ENCODE data around the gene OXSR1. TPM values are rescaled to one million over a fixed set of nuclear protein-coding genes. Genes with fewer than 3 reads are reported as not detected.

Gene OXSR1
- total and polyA plus RNA-seq, 8 donors, result 26.4 to 53.9 (median 43.0) TPM

DNA sequence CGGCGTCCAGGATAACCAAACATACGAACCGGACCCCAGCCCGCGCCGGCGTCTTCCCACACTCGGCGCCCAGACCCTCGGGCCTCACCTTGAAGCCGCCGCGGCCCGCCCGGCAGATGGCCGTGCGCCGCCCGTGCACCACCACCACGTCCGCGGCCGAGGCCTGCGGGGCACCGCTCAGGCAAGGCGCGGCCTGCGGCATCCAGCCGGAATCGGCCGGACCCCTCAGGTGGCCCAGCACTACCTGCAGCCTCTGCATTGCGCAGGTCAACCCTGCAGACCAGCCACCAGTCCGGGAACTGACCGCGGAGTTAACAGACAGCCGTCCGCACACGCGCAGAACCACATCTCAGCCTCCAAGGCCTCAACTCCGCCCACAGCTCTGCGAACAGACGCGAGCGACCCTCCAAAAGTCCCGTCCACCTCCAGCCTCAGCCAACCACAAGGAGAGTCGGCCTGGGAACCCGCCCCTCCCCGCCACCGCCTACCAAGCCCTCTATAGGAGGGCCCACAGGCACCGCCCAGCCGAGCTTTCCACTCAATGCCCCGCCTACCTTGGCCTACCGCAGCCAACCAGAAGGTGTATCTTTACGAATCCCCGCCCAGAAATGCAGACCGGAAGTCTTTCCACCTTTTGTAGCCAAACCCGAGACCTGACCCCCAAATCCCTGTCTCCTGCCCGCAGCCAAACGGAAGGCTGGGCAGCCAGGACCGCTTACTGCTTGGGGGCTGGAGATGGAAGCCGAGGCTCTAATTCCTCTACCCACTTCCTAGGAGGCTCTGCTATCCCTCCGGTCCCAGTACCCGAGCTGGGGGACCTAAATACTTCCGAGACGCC, 28.3 kb upstream of the OXSR1 start, which contains the start of gene ACAA1:
ACAA1 (minus strand) TSS at position 351 of the 838 bp plus-strand sequence; CDS start at position 259, 92 bp downstream.
- no peaks in the 10 kb centered on the region for H3K9me3 ChIP-seq
- H3K27ac ChIP-seq, result peak within 1 kb of the TSS; percentile 96 to 98
- H3K27me3 ChIP-seq, result no peaks in the 10 kb centered on the region
- H3K36me3 ChIP-seq, result peaks cover 0 to 42% of the 10 kb centered on the region in 2 donors
- ATAC-seq, result peak; percentile 93
- peaks cover 34 to 71% of the 10 kb centered on the region in 2 donors for H3K4me1 ChIP-seq
- peak; percentile 97 to 100 (median 99) for DNase-seq
- intact Hi-C loops (cut with DNase I), result loop anchor here in 1 of 2 donors (10.0 kb wide), 1 partner anchor 88 kb away; no protein-coding TSS in a partner anchor
- TF ChIP-seq, protein P1, sequence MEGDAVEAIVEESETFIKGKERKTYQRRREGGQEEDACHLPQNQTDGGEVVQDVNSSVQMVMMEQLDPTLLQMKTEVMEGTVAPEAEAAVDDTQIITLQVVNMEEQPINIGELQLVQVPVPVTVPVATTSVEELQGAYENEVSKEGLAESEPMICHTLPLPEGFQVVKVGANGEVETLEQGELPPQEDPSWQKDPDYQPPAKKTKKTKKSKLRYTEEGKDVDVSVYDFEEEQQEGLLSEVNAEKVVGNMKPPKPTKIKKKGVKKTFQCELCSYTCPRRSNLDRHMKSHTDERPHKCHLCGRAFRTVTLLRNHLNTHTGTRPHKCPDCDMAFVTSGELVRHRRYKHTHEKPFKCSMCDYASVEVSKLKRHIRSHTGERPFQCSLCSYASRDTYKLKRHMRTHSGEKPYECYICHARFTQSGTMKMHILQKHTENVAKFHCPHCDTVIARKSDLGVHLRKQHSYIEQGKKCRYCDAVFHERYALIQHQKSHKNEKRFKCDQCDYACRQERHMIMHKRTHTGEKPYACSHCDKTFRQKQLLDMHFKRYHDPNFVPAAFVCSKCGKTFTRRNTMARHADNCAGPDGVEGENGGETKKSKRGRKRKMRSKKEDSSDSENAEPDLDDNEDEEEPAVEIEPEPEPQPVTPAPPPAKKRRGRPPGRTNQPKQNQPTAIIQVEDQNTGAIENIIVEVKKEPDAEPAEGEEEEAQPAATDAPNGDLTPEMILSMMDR (IDR thresholded peaks at IDR 0.05), result peak in 1 of 2 donors; percentile 17
- peak within 1 kb of the TSS; percentile 89 to 97 for H3K4me3 ChIP-seq

DNA sequence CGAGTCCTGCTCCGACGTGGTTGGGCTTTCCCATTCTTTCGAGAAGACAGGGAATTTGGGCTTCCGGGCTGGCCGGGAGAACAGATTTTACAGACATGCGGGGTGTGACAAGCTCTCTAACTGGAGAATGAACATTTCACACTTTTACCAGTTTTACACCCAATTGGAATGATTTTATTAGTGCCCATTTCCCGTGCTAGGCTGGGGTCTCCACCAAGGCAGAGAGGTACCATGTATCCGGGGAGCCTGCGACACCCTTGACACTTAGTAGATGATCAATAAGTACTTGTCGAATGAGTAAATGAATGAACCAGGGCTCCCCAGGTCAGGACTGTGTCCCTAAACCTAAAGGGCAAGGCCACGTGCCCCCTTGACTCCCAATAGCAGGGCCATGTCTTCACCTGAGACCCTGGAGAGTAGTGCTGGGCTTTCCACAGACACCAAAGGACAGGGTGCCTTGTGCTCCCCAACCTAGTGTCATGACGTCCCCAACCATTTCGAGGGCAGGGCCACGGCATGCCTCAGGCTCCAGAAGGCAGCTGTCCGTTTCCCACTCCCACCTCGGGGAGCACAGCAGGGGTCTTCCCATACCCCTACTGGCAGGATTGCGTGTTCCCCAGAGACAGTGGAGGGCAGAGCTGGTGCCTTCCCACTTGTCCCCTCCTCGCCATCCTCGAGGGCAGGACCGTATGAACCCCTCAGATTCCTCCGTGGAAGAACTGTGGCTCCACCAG, 27.6 kb upstream of the OXSR1 start:
- ATAC-seq, result peak; percentile 5
- H3K4me1 ChIP-seq, result peaks cover 34 to 63% of the 10 kb centered on the region in 2 donors
- peak overlapping the region; percentile 96 to 98 for H3K27ac ChIP-seq
- H3K9me3 ChIP-seq, result no peaks in the 10 kb centered on the region
- intact Hi-C loops (cut with DNase I), result loop anchor here in 1 of 2 donors (10.0 kb wide), 1 partner anchor 87 kb away; no protein-coding TSS in a partner anchor
- no peaks in the 10 kb centered on the region for H3K27me3 ChIP-seq
- TF ChIP-seq, protein P1 (IDR thresholded peaks at IDR 0.05), result no peak
- peaks cover 0 to 42% of the 10 kb centered on the region in 2 donors for H3K36me3 ChIP-seq
- peak in 3 of 4 donors; percentile 21 to 53 (median 22) for DNase-seq
- H3K4me3 ChIP-seq, result peak overlapping the region; percentile 89 to 97

DNA sequence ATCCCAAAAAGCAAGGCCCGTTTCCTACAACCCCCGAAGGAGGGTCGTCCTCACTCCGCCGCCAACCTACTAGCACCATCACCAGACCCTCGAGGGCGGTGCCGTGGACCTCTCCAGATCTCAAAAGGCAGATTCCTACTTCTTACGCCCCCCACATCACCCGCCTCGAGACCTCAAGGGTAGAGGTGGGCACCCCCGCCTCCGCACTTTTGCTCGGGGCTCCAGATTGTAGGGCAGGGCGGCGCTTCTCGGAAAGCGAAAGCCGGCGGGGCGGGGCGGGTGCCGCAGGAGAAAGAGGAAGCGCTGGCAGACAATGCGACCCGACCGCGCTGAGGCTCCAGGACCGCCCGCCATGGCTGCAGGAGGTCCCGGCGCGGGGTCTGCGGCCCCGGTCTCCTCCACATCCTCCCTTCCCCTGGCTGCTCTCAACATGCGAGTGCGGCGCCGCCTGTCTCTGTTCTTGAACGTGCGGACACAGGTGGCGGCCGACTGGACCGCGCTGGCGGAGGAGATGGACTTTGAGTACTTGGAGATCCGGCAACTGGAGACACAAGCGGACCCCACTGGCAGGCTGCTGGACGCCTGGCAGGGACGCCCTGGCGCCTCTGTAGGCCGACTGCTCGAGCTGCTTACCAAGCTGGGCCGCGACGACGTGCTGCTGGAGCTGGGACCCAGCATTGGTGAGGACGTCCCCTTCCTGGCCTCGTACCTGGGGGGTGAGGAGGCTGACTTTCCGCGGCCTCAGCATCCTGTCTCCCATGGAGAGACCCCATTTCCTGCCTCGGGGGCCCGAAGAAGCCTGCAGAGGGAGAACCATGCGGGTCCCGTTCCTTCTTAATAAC, 26.8 kb upstream of the OXSR1 start, which contains the start of gene MYD88:
MYD88 (plus strand) TSS at position 313 of the 842 bp plus-strand sequence; CDS start at position 353, 40 bp downstream.
- peak; percentile 62 to 99 (median 79) for DNase-seq
- no peaks in the 10 kb centered on the region for H3K9me3 ChIP-seq
- H3K4me1 ChIP-seq, result peaks cover 34 to 60% of the 10 kb centered on the region in 2 donors
- ATAC-seq, result peak; percentile 57
- H3K27ac ChIP-seq, result peak within 1 kb of the TSS; percentile 96 to 98
- intact Hi-C loops (cut with DNase I), result loop anchor here in 1 of 2 donors (10.0 kb wide), 1 partner anchor 86 kb away; no protein-coding TSS in a partner anchor
- no peaks in the 10 kb centered on the region for H3K27me3 ChIP-seq
- TF ChIP-seq, protein P1 (IDR thresholded peaks at IDR 0.05), result no peak
- peak within 1 kb of the TSS; percentile 89 to 97 for H3K4me3 ChIP-seq
- H3K36me3 ChIP-seq, result peaks cover 0 to 35% of the 10 kb centered on the region in 2 donors

DNA sequence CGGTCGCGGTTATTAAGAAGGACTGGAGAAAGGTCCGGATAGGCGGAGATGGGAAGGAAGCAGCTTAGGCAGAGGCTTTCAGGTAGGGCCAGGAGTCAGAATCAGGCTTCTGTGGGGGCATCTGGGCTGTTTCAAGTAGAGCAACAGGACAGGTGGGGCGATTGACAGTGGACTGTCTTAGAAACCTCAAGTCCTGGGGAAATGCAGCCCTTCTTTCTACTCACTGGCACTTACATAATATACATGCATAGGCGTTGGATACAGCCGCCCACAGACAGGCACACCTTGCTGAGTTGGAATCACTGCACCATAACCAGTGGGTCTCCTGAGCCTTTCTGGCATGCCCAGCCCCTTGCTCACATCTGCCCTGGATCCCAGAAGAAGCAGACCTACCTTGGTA, 26.1 kb upstream of the OXSR1 start:
- ATAC-seq, result no peak
- intact Hi-C loops (cut with DNase I), result loop anchor here in 1 of 2 donors (10.0 kb wide), 1 partner anchor 86 kb away; no protein-coding TSS in a partner anchor
- peaks cover 0 to 29% of the 10 kb centered on the region in 2 donors for H3K36me3 ChIP-seq
- peak overlapping the region; percentile 89 to 97 for H3K4me3 ChIP-seq
- no peak for DNase-seq
- H3K4me1 ChIP-seq, result peaks cover 30 to 55% of the 10 kb centered on the region in 2 donors
- TF ChIP-seq, protein P1 (IDR thresholded peaks at IDR 0.05), result no peak
- no peaks in the 10 kb centered on the region for H3K27me3 ChIP-seq
- no peaks in the 10 kb centered on the region for H3K9me3 ChIP-seq
- peak overlapping the region; percentile 96 to 98 for H3K27ac ChIP-seq
